Mesodermal cell (in vitro differentiated cells): ENCODE data around the gene SNPH.

Experiments
- H3K27ac ChIP-seq: 2 replicates; pipeline ENCODE4 v1.7.0; 2013; ENCODE audit warnings: mild to moderate bottlenecking, low read depth, low read length, moderate library complexity; ENCODE audit not compliant: severe bottlenecking
- H3K36me3 ChIP-seq: 2 replicates; pipeline ENCODE4 v1.7.1; 2013; ENCODE audit warnings: mild to moderate bottlenecking, low read length, moderate library complexity; ENCODE audit not compliant: control insufficient read depth, insufficient read depth
- H3K4me1 ChIP-seq: one replicate; pipeline ENCODE4 v1.7.1; 2013; ENCODE audit warnings: mild to moderate bottlenecking, low read length; ENCODE audit not compliant: insufficient read depth, control insufficient read depth, poor library complexity, severe bottlenecking
- H3K4me3 ChIP-seq: 2 replicates; pipeline ENCODE4 v1.7.0; 2013; ENCODE audit warnings: low read length, control low read depth, mild to moderate bottlenecking; ENCODE audit not compliant: insufficient read depth, poor library complexity, severe bottlenecking; ENCODE audit errors: extremely low read depth
- H3K9me3 ChIP-seq: 2 replicates; pipeline ENCODE4 v1.7.1; 2013; ENCODE audit warnings: mild to moderate bottlenecking, low read length, moderate library complexity; ENCODE audit not compliant: control insufficient read depth
- whole genome bisulfite sequencing, 2 experiments: methylation state at CpG; one replicate each; pipeline ENCODE4 v1.1.5; 2013; ENCODE audit warnings: missing lambda C conversion rate in 2 of 2; ENCODE audit not compliant: insufficient coverage in 2 of 2; 5-methylcytosine and 5-hydroxymethylcytosine counted together

Gene SNPH

DNA sequence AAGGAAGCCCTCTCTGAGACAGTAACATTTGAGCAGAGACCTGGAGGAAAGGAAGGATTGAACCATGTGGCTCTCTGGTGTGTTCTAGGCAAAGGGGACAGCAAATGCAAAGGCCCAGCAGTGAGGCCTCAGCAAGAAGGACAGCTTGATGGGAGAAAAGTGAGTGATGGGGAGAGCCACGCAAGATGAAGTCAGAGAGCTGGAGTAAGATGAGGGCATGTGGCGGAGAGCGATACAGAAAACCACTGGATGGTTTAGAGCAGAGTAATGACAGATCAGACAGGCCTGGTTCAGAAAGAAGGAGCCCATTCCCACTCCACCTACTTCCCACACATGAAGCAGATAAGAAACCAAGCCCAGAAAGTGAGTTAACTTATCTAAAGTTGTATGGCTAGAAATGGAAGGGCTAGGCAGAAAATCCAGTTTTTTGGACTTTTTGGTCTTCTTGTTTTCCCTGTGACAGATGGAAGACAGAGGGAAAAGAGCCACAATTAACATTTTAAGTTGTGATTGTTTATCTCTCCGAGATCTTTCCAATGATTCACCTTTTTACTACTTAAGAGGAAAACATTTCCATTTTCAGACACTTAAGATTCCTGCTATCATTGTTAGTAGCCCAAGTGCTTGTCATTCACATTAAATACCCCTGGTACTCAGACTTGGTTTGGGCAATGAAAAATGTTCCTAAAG is 723 bp upstream of the SNPH start:
- Histone ChIP-seq H3K27ac (peak overlapping the region; percentile 1), H3K9me3 (no peaks in the 10 kb centered on the region), H3K4me3 (peak overlapping the region; percentile 67), H3K36me3 (peaks cover 11% of the 10 kb centered on the region), H3K4me1 (peaks cover 25% of the 10 kb centered on the region)
- WGBS, 2 experiments, result 76 to 79% methylated on average over 2 of the region's 4 CpGs

DNA sequence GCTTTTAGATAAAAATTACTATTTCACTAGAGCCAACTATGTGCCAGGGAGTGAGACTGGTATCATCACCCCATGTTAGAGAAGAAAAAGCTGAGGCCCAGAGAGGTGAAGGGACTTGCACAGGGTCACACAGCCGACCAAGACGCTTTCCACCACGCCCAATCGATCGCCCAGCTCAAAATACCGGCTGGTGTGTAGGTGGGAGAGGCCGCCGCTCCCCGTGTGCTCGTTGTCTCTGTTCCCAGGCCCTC is 253 bp upstream of the SNPH start:
- Histone ChIP-seq H3K27ac (peak overlapping the region; percentile 1), H3K36me3 (peaks cover 12% of the 10 kb centered on the region)
- WGBS, 2 experiments, result 3 to 11% methylated on average over 5 to 7 of the region's 10 CpGs

DNA sequence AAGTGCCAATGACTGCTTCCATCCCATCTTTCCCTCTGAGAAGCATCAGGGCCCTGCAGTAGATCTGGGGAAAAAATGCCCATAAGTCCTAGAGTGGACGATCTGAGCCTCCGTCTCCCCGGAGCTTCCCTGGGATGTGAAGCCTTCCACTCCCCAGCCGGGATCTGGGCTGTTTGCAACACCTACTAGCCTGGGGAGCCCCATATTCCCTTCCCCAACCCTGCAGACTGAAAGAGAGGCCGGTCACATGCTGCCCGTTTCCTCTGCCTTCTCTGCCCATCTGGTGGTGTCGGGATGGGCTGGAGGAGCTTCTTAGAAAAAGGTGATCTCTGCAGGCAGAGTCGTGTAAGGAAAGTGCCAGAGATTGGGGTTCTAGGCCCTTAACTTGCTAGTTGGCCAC is 1.1 kb downstream of the SNPH start:
- Histone ChIP-seq H3K4me3 (peak overlapping the region; percentile 67), H3K9me3 (no peaks in the 10 kb centered on the region), H3K36me3 (peaks cover 15% of the 10 kb centered on the region), H3K27ac (no peak overlapping the region), H3K4me1 (peaks cover 25% of the 10 kb centered on the region)
- 36 to 52% methylated on average over 4 to 5 of the region's 8 CpGs for WGBS, 2 experiments

More for the DNA sequence above, 253 bp upstream of the SNPH start:
- Histone ChIP-seq H3K4me3 (peak overlapping the region; percentile 67), H3K4me1 (peaks cover 25% of the 10 kb centered on the region), H3K9me3 (no peaks in the 10 kb centered on the region)

DNA sequence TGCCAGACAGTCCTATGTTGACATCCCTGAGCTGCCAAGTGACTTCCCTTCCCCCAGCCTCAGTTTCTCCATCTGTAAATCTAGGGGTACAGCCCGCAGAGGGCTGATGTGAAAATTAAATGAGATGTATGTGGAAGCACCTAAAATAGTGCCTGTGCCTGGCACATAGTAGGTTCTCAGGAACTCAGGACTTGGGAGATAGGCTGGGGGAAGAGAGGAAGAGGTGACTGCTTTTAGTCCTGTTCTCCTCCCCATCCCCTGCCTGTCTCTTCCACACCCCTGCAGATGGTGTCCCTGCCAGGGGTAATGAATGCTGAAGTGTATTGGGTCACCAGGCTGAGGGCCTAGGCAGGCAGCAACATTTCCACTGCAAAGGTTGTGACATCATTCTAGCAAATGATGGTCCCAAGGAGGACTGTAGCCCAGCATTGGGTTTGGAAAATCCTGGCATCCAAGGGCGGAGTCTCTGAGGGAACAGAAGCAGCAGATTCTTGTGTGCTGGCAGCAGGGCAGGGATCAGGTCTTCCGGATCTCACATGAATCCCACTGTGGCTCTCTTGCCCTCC is 1.8 kb downstream of the SNPH start:
- H3K9me3 ChIP-seq, result no peaks in the 10 kb centered on the region
- H3K36me3 ChIP-seq, result peaks cover 17% of the 10 kb centered on the region
- H3K4me1 ChIP-seq, result peaks cover 25% of the 10 kb centered on the region
- 79 to 84% methylated on average over 2 to 3 of the region's 3 CpGs for WGBS, 2 experiments
- H3K4me3 ChIP-seq, result no peak overlapping the region
- H3K27ac ChIP-seq, result no peak overlapping the region

DNA sequence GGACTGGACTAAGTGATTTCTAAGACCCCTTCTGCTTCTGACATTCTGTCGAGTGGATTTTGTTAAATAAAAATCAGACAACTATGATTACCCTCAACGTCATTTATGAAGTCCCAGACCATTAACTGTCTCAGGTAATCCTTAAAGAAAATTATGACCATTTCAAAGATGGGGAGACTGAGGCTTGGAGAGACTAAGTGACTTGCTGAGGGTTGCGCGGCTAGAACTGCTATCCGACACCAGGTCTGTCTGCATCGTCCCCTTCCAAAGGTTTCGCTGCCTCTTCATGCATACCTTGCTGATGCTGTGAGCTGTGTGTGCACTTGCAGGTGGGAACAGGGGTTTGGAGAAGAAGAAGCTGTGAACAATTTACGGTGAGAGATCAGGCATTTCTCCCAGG is 3.1 kb downstream of the SNPH start:
- WGBS, 2 experiments, result 90 to 91% methylated on average over 3 to 6 of the region's 8 CpGs
- Histone ChIP-seq H3K36me3 (peaks cover 25% of the 10 kb centered on the region), H3K9me3 (no peaks in the 10 kb centered on the region), H3K4me3 (no peak overlapping the region), H3K4me1 (peaks cover 25% of the 10 kb centered on the region), H3K27ac (no peak overlapping the region)

DNA sequence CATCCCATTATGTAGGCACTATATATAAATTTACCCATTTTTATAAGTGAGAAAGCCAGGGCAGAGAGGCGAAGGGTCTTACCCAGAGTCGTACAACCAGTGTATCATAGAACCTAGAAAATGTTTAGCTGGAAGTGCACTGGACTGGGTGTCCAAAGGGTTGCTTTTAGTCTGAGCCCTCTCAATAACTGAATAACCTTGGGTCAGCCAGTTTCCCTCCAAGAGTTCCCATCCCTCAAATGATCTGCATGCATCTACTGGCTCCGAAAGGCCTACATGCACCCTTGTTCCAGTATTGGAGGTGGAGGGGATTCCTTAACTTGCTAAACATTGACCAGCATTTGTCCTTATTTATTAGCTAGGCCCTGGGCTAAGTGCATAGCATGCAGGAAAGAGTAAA is 3.8 kb downstream of the SNPH start:
- H3K4me3 ChIP-seq, result no peak overlapping the region
- no peaks in the 10 kb centered on the region for H3K9me3 ChIP-seq
- no peak overlapping the region for H3K27ac ChIP-seq
- H3K4me1 ChIP-seq, result peaks cover 25% of the 10 kb centered on the region
- H3K36me3 ChIP-seq, result peaks cover 25% of the 10 kb centered on the region
- WGBS, 2 experiments, result 100% methylated on average over 1 of the region's 3 CpGs; no CpG with 5 or more reads in 1 of the 2 experiments

DNA sequence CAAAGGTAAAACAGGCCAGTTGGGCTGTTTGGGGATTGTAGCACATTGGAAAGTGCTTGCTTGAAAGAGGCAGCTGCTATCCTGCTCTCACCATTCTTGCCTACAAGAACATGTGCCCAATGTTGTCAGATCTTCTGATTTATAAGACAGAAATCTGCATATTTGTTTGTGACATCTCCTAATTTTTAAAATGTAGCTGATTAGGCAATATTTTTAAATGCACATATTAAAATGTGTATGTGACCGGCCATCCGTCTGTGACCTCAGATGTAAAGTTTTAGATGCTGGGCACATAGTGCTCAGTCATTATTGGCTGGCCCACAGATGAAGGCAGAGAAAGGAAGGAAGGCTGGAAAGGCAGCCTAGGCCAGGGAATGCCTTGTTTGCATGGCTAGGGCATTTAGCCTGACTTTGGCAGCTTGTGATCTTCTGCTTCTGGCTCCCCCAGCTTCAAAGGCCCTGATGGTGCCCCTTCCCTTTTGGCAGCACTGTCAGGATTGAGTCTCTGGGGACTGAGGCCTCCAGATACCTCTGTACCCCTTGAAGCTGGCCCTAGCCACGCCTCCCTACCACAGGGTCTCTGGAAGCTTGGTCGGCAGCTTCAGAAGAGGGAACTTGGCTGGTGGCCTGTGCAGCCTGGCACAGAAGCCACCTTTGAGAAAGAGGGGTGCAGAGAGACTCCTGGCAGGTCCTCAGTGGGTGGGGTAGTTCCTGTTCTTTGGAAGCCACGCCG is 6.4 kb downstream of the SNPH start:
- H3K4me1 ChIP-seq, result peaks cover 7% of the 10 kb centered on the region
- 89 to 94% methylated on average over 5 to 6 of the region's 6 CpGs for WGBS, 2 experiments
- H3K36me3 ChIP-seq, result peaks cover 27% of the 10 kb centered on the region
- H3K9me3 ChIP-seq, result no peaks in the 10 kb centered on the region
- H3K27ac ChIP-seq, result peak overlapping the region; percentile 16
- no peak overlapping the region for H3K4me3 ChIP-seq

DNA sequence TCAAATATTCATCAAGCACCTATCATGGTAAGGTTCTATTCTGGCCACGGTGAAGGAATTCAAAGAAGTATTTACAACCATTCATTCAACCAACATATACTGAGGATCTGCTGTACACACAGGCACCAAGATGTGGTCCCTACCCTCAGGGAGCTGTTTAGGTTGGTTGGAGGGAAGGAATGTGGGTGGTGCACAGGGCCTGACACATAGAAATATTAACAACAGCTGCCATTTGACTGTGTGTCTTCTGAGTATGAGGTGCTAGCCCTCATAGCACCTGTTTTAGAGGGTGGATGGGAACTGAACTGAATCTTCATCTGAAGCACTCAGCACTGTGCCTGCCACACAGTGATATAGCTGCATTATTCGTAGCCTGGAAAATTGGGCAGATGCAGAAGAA is 7.3 kb downstream of the SNPH start:
- Histone ChIP-seq H3K4me1 (peaks cover 4% of the 10 kb centered on the region), H3K27ac (no peak overlapping the region), H3K9me3 (no peaks in the 10 kb centered on the region), H3K36me3 (peaks cover 27% of the 10 kb centered on the region), H3K4me3 (no peak overlapping the region)
- 96 to 100% methylated on average over 1 to 2 of the region's 2 CpGs for WGBS, 2 experiments

DNA sequence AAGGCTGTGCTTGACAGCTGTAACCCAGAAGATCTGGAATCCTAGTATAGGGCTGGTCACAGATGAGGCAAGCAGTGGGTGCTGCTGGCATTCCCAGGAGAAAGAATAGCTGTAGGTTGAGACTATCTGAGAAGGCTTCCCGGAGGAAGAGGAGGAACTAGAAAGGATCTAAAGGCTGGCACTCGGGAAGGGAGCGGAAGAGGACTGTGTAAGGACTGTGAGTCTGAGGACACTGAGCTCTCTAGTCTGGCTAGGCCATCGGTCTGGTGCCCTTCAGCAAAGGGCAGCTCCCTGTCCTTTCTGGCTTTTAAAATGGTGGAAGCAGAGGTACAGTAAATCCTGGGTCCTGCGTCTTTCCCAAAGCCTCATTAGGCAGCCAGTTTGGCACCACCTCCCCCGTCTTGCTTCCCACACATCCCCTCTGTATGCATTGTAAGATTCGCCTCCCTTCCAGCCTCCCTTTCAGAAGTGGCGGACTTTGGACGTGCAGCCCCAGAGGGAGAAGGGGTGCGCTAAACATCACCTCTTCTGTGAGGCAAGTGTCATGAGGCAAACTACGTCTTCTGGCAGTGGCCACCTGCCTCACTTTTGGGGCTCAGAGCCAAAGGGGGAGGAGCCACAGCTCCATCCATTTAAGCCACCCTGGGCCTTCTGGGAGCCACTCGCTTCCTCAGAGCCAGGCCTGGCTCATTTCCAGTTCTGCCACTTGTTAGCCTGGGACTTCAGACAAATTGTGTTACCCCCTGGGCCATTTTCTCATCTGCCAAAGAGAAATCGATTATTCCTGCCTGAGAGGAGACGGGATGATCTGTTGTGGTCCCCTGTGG is 8.6 kb downstream of the SNPH start:
- Histone ChIP-seq H3K27ac (no peak overlapping the region), H3K36me3 (peaks cover 19% of the 10 kb centered on the region), H3K9me3 (no peaks in the 10 kb centered on the region)

DNA sequence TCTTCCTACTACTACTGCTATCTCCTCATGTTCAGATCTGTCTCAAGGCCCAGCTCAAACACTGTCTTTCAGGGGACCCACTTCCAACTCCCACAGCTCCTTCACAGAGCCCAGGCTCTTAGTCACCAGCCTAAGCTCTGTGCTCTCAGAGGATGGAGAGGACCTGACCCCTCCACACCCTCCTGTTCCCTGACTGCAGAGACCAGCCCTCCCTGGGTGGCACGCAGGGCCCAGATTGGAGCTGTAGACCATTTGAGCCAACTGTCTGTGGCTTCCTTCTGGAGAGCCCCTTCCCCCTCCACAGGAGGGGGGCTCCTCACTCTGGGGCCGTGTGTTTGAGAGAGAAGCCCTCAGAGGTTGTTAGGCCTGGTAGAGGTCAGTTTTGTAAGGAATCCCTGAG is 9.8 kb downstream of the SNPH start:
- H3K9me3 ChIP-seq, result no peaks in the 10 kb centered on the region
- H3K27ac ChIP-seq, result no peak overlapping the region
- H3K36me3 ChIP-seq, result peaks cover 15% of the 10 kb centered on the region
- H3K4me1 ChIP-seq, result no peaks in the 10 kb centered on the region
- H3K4me3 ChIP-seq, result no peak overlapping the region
- 60 to 100% methylated on average over 1 to 2 of the region's 2 CpGs for WGBS, 2 experiments

More for the DNA sequence above, 8.6 kb downstream of the SNPH start:
- Histone ChIP-seq H3K4me1 (no peaks in the 10 kb centered on the region), H3K4me3 (no peak overlapping the region)
- 93 to 94% methylated on average over 11 to 13 of the region's 14 CpGs for WGBS, 2 experiments
